Measurements from ENCODE around the gene ZDHHC8.

Gene ZDHHC8

DNA sequence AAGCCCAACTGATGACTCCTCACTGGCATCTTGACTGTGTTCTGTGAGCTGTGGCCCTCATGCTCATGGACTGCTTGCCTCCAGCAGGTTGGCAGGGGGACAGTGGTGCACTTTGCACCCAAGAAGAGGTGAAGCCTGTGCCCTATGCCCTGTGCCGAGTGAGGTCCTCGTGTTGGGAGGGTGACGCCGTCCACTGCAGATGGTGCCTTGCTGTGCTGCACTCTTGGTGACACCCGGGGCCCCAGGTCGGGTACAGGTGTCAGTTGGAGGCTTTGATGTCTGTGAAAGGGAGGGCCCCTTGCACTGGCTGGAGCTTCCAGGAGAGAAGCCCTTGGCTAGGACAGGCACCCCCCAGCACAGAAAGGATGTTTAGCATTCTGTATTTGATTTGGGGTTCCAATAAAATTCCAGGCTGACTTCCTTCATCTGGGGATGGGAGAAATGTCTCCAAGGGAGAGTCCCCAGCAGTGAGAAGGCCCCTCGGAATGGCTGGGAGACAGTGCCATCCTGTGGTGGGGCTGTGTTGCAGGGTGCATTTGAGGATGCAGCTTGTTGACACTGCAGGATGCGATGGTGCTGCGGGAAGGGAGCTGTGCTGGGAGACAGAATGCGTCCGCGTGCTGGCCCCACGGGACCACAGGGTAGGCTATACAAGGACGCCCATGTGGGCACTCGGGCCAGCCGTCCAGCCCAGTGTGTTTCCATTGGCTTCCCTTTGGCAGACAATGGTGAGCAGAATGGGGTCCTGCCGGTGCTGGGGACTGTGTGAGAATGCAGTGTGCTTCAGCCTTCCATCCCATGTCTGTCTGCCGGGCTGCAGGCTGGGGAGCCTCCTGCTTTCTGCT lies 2.5 kb upstream of the ZDHHC8 start:
- DNase-seq (ENCODE audit: low spot score): peak; percentile 43

DNA sequence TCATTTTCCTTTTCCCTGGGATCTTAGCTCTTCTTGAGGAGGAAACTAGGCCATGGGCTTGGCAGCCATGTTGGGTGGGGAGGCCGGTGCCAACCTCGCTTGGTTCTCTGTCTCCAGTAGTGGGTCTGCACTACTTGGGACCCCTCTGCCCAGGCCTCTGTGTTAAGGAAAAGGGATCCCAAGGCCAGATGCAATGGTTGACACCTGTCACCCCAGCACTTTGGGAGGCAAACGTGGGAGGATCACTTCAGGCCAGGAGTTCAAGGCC lies 1.9 kb upstream of the ZDHHC8 start:
- no peak for DNase-seq (ENCODE audit: low spot score)

DNA sequence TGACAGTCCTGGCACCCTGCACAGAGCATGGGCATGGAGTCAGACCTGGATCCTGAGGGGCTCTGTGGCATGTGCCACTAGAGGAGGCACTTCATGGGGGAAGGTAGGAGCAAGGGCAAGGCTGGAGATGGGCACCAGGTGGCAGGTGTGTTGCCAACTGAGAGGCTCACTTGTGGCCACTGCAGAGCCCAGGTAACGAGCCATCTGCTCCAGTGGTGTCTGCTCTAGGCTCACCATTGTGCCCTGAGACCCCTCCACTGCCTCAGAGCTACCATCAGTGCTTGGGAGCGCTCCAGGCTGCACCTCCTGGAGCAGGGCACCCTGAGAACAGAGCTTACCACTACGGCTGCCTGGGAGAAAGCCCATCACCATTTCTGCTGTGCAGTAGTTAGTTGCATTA lies 1.3 kb upstream of the ZDHHC8 start:
- no peak for DNase-seq (ENCODE audit: low spot score)

DNA sequence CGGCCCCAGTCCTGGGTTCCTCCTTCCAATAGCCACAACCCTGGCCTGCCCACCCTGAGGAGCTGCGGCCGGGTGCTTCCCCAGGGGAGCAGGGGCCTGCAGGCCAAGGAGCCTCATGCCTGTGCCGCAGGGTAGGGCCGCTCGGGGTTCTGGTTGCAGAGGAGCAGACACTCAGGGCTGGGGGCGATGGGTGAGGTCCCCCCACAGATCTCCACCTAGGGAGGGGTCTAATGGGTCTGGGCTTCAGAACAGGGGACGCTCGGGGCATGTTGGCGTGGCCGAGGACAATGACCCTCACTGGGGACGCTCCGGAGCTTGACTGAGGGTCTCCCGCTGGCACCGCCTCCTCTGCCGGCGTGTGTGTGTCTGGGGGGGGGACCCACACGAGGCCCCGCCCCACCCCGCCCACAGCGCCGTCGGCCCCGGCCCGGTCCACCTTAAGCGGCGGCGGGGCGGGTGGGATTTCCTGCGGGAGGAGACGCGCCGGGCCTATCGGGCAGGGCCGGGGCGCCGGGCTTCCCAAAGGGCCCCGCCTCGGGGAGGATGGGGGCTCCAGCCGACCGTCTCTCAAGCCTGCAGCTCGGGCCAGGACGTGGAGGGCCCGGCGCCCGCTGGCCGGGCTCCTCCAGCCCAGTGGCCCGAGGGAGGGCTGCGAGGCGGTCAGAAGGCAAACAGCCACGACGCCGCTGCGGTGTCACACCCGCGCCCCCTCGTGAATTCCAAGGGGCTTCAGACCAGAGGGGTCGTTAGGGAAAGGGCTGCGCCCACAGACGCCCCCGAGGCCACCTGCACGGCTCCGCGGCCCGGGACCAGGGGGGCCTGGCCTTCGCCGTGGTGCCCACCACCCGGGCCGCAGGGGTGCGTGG lies 640 bp upstream of the ZDHHC8 start:
- DNase-seq (ENCODE audit: low spot score): peak; percentile 94

DNA sequence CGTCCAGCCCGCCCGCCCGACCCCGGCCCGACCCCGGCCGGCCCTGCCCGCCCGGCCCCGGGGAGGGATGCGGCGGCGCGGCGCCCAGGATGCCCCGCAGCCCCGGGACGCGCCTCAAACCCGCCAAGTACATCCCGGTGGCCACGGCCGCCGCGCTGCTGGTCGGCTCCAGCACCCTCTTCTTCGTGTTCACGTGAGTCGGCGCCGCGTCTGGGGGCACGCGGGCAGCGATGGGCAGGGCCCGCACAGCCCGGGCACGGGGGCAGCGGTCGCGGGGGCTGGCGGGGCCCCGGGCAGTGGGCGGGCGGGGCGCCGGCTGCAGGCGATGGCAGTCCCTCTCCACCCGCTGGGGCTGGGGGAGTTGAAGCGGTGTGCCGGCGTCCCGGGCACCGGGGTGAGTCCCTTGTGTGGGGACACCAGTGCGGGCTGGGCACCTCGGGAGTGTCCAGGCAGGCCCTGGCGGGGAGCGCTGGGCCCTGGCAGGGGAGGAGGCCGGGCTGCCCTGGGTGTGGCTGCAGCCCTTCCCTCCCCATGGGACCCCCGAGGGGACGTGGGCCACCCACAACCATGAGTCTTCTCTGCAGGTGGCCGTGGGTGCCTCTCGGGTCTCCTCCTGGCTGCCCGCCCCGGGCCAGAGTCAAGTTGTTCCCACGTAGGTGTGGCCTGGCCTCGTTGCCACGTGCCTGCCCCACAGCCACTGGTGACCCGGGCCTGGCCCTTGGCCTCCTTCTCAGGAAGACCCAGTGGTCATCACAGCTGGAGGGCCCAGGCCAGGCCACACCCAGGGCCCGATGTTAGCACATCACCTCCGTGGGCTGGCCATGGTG lies 468 bp downstream of the ZDHHC8 start:
- peak; percentile 58 for DNase-seq (ENCODE audit: low spot score)

DNA sequence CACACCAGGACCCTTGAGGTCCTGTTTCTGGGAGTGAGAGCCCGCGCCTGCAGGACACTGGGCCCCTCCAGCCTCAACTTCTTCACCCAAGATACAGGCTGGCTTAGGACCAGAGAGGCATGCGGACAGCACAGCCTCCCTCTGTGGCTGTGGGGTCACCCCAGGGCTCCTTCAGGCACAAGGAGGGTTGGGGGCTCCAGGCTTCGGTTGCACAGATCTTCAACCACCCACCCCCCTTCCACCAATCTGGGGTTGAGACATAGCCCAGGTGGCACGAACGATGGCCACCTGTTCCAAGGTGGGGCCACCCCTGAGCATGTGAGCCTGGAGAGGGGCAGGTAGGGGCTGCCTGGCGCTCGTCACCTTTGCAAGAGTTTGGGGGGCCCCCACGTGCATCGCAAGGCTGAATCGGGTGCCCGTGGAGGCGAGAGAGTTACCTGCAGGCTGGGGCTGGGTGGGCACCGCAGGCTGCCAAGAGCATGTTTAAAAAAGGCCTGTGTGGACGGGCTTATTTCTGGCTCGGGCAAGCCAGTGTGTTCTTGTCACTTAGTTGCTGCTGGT lies 1.2 kb downstream of the ZDHHC8 start:
- DNase-seq (ENCODE audit: low spot score): no peak

DNA sequence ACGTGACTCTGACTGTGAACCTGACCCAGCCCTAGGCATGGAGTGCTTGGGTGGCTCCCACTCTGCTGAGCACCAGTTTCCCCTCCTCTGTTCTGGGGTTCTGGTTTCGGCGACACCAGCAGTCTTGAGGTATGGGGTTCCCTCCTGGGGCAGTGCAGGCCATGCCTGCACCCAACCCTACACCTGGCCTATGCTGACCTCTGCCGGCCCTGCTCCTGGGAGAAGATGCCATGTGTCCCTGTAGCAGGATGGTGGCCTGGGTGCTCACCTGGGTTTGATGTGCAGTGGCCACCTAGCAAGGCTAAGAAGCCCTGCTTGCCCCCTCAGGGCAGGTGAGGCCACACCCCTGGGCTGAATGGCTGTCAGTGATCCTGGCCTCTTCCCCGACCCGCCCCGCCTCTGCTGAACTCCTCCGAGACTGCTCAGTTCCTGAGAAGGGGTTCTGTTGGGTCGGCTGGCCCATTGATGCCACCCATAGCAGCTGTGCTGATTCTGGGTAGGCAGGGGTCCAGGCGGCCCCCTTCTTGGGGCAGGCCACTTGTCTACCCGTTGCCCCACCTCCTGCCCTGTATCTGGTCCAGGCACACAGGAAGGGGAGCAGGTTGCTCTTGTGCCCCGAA lies 2.4 kb downstream of the ZDHHC8 start:
- DNase-seq (ENCODE audit: low spot score): no peak

DNA sequence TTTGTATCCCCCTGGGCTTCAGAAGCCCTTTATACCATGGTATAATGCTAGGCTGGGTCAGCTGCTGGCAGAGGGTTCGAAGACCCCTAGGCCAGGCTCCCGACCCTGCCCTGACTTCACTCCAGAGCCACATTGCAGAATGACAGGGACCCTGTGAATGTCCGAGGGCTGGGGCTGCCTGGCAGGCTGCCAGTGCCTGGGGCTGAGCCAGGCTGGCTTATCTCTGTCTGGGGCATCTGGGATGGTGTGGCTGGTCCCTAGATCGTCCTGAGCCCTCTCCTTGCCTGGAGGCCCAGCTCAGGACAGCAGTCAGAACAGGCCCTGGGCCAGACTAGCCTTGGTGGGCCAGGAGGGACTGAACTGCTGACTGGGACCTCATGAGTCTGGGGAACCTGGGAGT lies 3.7 kb downstream of the ZDHHC8 start:
- DNase-seq (ENCODE audit: low spot score): no peak

DNA sequence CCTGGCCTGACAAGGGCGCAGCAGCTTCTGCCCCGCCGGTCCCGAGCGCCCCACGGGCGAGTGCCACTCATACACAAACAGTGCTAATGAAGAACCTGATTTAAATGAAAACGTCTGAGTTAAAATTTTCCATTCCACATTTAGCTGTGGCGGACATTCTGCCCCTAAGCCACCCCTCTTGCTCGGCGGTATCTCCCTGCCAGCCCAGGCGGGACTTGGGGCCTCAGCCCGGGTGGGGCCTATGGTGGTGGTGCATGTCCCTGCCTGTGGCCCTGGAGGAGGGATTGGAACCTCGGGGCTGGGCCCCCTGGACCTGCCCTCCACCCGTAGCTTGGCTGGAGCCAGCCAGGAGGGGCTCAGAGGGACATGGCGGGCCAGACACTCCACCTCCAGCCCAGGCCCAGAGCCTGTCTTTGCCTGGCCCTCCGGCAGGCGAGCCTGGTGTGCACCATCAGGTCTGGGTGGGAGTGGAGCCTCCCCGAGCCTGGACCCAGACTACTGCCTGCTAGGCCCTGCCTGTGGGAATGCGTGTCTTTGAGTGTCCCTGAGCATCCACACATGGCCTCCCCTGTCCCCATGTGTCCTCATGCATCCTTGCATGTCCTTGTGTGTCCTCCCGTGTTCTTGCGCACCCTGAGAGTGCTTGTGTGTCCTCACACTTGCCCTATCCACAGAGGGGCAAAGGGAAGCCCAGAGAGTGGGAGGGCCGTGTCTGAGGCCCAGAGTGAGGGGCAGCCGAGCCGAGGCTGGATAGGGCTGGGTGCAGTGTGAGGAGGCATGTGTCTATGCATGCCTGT lies 4.4 kb downstream of the ZDHHC8 start:
- DNase-seq (ENCODE audit: low spot score): no peak

DNA sequence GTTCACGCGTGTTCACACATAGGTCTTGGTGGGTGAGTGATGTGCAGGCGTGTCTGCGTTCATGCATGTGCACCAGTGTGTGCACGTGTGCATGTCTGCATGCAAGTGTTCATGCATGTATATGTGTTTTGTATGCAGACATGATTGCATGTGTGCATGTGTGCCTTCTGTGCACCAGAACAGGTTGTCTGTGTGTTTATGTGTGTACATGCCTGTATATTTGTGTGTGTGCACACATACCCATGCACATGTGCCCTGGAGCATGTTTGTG lies 4.9 kb downstream of the ZDHHC8 start:
- no peak for DNase-seq (ENCODE audit: low spot score)

DNA sequence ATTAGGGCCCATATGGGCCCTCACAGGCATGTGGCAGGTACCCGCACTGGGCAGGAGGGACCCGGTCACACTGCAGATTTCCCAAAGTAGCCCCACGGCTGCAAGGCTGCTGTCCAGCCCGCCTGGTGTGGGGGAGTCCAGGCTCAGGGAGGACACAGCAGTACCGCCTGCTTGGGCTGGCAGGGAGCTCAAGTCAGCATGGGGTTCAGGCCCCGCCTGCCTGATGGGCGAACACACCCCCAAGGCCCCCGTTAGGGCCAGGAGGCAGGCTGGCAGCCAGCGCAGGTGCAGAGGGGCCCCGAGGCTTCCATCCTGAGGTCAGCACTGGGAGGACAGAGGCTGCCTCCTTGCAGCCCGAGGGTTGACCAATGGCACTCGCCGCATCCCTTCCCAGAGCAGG lies 5.5 kb downstream of the ZDHHC8 start:
- DNase-seq (ENCODE audit: low spot score): no peak

DNA sequence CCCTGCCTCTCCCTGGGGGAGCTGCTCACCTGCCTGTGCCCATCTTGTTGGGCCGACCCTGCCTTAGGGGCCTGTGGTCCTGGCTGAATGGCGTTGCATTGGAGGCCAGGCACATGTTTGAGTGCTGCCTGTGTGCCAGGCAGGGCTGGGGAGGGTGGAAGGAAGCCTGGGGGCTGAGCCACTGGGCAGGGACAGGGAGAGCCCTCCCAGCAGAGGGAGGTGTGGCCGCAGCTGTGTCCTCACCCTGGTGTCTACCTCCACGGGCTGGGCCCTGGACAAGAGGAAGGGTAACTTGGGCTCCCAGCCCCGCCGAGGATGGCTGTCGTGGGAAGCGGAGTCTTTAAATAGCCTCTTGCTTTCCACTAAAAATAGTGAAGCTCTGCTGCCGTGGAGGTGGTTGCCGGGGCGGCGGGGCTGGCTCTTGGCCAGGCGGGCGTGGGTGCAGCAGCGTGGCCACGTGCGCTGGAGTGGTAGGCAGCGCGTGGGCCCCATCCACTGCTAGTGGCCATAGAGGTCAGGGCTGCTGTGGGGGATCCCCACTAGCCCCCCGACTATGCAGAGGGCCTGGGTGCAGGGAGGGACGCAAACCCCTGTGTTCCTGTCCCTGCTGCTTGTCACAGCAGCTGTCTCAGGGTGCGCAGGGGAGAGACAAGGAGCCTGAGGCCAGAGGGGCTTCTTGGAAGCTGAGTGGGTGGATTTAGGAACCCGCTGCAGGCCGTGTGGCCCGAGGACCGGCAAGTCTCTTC lies 6.2 kb downstream of the ZDHHC8 start:
- no peak for DNase-seq (ENCODE audit: low spot score)

DNA sequence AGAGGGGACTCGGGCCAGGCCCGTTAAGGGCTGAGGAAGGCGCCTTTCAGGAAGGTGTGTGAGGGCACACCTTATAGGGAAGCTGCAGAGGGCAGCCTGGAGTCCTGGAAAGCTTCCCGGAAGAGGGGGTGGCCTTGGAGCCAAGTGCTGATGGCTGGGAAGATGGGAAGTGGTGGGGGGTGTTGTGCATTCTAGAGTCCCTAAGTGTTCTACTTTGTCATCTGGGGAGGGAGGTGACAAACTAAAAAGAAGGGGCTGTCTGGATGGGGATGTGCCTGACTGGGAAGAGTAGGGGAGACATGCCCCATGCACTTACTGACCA lies 6.8 kb downstream of the ZDHHC8 start:
- DNase-seq (ENCODE audit: low spot score): no peak

DNA sequence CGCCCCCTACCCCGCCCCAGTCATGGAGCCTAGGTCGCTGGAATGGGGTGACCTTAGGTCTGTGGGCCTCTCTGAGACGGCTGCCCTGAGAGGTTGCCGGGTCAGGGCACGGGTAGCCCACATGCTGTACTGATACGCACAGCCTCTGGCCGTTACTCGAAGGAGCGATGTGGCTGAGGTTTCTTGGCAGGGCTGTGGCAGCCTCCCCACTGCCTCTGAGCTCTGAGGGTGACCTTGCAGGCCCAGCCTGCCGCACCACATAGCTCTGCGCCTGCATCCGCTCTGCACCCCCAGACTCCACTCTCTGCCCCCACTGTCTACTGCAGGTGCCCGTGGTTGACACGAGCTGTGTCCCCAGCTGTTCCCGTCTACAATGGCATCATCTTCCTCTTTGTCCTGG lies 7.3 kb downstream of the ZDHHC8 start:
- no peak for DNase-seq (ENCODE audit: low spot score)

DNA sequence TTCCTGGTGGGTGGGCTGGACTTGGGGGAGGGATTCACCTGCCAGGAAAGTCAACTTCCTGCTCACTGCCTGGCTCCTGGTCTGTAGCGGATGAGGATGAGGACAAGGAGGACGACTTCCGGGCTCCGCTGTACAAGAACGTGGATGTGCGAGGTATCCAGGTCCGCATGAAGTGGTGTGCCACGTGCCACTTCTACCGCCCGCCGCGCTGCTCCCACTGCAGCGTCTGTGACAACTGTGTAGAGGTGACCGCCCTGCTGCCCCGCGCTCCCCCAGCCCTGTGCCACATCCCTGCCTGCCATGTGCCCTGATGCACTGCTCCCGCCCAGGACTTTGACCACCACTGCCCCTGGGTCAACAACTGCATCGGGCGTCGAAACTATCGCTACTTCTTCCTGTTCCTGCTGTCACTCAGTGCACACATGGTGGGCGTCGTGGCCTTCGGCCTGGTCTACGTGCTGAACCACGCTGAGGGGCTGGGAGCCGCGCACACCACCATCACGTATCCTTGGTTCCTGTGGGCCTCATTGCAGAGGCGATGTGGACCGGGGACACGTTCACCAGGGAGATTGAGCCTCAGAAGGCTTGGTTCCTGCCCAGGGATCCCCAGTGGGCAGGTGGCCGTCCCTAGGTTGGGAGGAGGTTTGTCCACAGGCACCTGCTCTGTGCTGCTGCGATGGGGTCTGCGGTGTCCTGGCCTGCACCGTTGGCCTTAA lies 7.9 kb downstream of the ZDHHC8 start:
- DNase-seq (ENCODE audit: low spot score): no peak

DNA sequence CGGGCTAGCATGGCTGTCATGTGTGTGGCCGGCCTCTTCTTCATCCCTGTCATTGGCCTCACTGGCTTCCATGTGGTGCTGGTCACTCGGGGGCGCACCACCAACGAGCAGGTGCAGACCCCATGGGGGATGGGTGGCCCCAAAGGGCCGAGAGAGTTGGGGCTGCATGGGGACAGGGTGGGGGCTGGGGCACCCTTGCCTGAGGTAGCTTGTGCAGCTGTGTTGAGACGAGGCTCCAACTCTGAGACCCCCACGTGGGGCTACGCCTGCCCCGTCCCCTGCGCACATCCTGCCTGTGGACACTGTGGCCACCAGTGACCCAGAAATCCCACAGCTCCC lies 8.5 kb downstream of the ZDHHC8 start:
- no peak for DNase-seq (ENCODE audit: low spot score)

DNA sequence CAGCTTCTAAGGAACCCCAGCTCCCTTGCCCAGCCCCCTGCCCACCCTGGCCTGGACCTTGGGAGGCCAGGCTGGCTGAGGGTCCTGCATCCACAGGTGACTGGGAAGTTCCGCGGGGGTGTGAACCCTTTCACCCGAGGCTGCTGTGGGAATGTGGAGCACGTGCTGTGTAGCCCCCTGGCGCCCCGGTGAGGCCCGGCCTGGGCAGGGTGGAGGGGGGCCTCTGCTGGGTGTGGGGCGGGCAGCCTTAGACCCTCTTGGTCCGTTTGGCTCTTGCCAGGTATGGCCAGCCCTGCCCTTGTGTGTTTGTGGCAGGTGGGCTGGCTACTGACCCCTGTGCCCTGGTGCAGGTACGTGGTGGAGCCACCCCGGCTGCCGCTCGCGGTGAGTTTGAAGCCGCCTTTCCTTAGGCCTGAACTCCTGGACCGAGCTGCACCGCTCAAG lies 8.9 kb downstream of the ZDHHC8 start:
- no peak for DNase-seq (ENCODE audit: low spot score)

DNA sequence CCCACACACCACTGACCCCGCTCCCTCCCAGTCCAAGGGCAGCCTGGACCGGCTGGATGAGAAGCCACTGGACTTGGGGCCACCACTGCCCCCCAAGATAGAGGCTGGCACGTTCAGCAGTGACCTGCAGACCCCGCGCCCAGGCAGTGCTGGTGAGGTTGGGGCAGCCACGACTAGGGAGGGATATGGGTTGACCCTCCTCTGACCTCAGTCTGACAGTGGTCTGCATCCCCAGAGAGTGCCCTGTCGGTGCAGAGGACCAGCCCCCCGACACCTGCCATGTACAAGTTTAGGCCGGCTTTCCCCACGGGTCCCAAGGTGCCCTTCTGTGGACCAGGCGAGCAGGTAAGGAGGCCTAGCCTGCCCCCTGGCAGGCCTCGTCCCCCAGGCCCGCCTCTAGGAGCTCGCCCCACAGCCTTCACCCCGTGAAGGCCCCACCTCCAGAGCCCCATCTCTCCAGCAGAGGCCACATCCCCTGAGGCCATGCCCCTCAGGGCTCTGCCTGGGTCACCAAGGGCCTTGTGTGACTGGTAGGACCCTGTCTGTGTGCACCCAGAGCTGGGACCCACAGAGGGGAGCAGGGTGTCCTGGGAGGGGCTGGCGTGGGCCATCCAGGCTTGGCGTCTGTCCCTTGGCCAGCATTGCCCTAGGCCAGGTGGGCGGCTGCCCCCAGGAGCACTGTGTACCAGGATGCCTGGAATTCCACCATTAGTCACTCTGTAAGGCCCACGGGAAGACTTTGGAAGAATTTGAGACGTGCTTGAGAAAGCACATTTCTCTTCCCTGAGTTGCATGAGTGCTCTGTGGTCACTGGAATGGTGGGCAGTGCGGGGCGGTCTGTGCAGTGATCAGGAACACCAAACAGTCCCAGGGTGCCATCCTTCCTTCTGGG lies 9.8 kb downstream of the ZDHHC8 start:
- peak; percentile 71 for DNase-seq (ENCODE audit: low spot score)

Measured in AG20443 (cell line).